Cardiac fibroblast (primary cell): ENCODE measurements around the gene GCLC.
"Not testable (repeated sequence)": the region's sequence is repeated elsewhere in the genome, so short reads cannot be mapped to it uniquely, and the experiment has no call there.

Experiments
- DNase-seq, 2 donors: peaks; one replicate each; pipeline versions ENCODE4 v3.0.0 to v3.0.0-alpha.2; 2010; ENCODE audit warnings: low read depth in 2 of 2
- H3K4me3 ChIP-seq, 2 donors: replicated peaks in 1 of 2; 1 replicate in 1 of 2; 2 replicates in 1 of 2; pipeline ENCODE4 v1.5.1; 2011; ENCODE audit warnings: low read depth in 2 of 2, low read length in 2 of 2, mild to moderate bottlenecking in 2 of 2, moderate library complexity in 1 of 2
- TF ChIP-seq, protein P1 (sequence below): IDR thresholded peaks from one replicate; pipeline ENCODE4 v1.5.1; 2011; ENCODE audit warnings: low read depth, mild to moderate bottlenecking, low read length, inconsistent platforms

The GCLC gene

DNA sequence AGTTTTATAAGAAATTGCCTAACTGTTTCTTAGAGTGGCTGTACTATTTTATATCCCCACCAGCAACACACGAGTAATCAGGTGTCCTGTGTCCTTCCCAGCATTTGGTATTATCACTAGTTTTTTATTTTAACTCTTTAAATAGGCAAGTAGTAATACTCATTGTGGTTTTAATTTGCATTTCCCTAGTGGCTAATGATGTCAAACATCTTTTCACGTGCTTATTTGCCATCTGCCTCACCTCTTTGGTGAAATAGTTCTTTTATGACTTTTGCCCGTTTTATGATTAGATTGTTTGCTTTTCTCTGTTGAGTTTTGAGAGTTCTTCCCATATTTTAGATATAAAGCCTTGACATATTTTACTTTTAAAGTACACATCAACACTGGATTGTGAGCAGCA lies 57.8 kb downstream of the GCLC start:
- TF ChIP-seq, protein P1, sequence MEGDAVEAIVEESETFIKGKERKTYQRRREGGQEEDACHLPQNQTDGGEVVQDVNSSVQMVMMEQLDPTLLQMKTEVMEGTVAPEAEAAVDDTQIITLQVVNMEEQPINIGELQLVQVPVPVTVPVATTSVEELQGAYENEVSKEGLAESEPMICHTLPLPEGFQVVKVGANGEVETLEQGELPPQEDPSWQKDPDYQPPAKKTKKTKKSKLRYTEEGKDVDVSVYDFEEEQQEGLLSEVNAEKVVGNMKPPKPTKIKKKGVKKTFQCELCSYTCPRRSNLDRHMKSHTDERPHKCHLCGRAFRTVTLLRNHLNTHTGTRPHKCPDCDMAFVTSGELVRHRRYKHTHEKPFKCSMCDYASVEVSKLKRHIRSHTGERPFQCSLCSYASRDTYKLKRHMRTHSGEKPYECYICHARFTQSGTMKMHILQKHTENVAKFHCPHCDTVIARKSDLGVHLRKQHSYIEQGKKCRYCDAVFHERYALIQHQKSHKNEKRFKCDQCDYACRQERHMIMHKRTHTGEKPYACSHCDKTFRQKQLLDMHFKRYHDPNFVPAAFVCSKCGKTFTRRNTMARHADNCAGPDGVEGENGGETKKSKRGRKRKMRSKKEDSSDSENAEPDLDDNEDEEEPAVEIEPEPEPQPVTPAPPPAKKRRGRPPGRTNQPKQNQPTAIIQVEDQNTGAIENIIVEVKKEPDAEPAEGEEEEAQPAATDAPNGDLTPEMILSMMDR: no peak
- H3K4me3 ChIP-seq: no peak overlapping the region
- DNase-seq: peak in 1 of 2 donors; percentile 17

- no peak for DNase-seq
- TF ChIP-seq, protein P1: no peak
- no peak overlapping the region for H3K4me3 ChIP-seq
Measured at GRCh38 chr6:53486679-53487078, 58.2 kb downstream of the GCLC start.

- DNase-seq: peak; percentile 85
- H3K4me3 ChIP-seq: no peak overlapping the region
- TF ChIP-seq, protein P1: peak; percentile 92
Measured at GRCh38 chr6:53484476-53485280, 60.2 kb downstream of the GCLC start.

GRCh38 chr6:53483423-53484353 lies 61.2 kb downstream of the GCLC start:
- DNase-seq: peak; percentile 31 to 63
- TF ChIP-seq, protein P1: no peak
- H3K4me3 ChIP-seq: no peak overlapping the region

DNA sequence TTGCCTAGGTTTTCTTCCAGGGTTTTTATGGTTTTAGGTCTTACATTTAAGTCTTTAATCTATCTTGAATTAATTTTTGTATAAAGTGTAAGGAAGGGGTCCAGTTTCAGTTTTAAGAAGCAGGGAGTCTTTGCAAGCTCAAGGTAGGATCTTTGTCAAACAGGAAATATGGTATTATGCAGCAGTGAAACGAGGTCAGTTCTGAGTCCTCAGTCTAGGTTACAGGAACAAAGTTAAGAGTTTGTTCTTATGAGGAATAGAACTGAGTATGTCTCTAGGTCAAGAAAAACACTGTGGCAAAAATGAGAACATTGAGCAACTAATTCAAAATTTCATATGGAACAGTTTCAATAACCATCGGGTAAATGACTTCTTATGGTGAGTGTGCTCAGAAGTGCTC lies 63.6 kb downstream of the GCLC start:
- no peak overlapping the region for H3K4me3 ChIP-seq
- no peak for DNase-seq
- TF ChIP-seq, protein P1: no peak

GRCh38 chr6:53480774-53481173 lies 64.1 kb downstream of the GCLC start:
- not testable (repeated sequence) for DNase-seq

GRCh38 chr6:53479871-53480270 lies 65.0 kb downstream of the GCLC start:
- DNase-seq: no peak
- TF ChIP-seq, protein P1: no peak
- no peak overlapping the region for H3K4me3 ChIP-seq

More at GRCh38 chr6:53480774-53481173, 64.1 kb downstream of the GCLC start:
- H3K4me3 ChIP-seq: not testable (repeated sequence)
